Stimulated activated CD8-positive, alpha-beta memory T cell treated with anti-CD3 and anti-CD28 coated beads, Interleukin-15, amount 100 ng/mL, for 48 hours (primary cell): Measurements from ENCODE around the gene GPR75.
"Not testable (repeated sequence)": the region's sequence is repeated elsewhere in the genome, so short reads cannot be mapped to it uniquely, and the experiment has no call there.

Source experiments
- DNase-seq, 2 donors: peaks; one replicate each; pipeline ENCODE4 v3.0.0-alpha.2; 2020; ENCODE audit warnings: low read depth in 2 of 2

The GPR75 gene

DNA sequence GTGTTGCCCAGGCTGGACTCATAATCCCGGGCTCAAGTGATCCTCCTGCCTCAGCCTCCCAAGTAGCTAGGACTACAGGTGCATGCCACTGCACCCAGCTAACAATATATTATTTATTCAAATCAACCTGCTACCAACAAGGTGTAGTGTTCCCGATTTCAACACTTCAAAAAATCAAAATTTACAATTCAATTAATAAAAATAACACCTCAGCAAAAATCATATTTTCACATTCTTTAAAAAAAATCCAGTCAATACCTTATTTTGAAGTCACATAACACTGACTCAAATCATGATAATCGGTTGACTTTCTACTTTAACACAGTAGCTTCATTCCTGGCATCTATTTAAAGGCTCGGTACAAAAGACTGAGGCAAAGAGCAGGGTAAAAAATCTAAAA, 7.2 kb downstream of the GPR75 start:
- no peak for DNase-seq

DNA sequence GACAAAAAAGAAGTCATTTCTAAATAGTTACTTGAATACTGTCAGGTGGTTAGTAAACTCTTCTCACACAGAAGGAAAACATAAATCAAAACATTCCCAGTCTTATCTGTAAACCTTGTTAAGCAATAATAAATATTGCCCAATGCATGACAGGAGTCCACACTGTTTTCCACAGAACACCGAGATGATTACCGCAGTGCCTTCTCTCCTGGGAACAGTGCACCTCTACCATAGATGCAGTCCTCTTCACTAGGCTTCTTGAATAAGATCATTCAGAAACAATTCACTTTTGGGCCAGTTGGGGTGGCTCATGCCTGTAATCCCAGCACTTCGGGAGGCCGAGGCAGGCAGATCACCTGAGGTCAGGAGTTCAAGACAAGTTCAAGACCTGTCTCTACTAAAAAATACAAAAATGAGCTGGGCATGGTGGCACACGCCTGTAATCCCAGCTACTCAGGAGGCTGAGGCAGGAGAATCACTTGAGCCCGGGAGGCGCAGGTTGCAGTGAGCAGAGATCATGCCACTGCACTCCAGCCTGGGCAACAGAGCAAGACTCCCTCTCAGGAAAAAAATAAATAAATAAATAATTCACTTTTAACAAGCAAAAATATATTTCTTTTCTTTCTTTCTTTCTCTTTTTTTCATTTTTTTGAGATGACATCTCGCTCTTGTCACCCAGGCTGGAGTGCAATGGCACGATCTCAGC, 8.6 kb downstream of the GPR75 start:
- DNase-seq = not testable (repeated sequence)

DNA sequence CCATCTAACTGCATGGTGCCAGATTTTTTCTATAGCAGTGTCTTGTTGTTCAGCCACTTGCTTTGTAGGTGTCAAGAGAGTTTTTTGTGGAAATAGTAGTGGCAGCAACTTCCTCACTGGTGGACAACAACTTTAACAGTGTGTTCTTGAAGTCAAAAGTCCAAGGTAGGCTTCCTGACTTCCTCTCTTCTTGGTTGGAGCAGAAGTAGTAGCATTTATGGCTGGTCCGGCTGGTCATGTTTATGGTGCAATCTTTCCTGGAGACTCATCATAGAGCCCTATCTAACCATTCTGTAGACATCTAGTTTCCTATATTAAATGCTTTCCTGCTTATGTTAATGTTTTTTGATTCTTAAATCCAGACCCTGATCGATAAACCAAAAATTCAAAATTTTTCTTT, 11.7 kb downstream of the GPR75 start:
- no peak for DNase-seq

DNA sequence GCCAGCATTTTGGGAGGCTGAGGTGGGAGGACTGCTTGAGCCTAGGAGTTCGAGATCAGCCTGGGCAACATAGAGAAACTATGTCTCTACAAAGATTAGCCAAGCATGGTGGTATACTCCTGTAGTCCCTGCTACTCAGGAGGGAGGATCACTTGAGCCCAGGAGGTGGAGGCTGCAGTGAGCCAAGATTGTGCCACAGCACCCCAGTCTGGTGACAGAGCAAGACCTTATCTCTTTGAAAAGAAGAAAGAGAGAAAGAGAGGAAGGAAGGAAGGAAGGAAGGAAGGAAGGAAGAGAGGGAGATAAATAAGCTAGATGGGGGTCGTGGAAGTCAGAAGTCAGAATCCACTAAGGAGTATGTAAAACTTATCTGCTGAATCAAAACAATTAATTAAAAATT, 16.2 kb downstream of the GPR75 start:
- no peak for DNase-seq

DNA sequence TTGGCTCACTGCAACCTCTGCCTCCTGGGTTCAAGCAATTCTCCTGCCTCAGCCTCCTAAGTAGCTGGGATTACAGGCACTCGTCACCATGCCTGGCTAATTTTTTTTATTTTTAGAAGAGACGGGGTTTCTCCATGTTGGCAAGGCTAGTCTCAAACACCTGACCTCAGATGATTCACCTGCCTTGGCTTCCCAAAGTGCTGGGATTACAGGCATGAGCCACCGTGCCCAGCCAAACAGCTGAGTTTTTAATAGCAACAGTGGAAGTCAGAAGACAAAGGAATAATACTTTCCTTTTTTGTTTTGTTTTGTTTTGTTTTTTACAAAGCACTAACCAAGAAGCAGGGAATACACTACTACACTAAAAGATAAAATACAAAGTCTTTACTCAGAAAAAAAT, 16.9 kb downstream of the GPR75 start:
- no peak for DNase-seq

DNA sequence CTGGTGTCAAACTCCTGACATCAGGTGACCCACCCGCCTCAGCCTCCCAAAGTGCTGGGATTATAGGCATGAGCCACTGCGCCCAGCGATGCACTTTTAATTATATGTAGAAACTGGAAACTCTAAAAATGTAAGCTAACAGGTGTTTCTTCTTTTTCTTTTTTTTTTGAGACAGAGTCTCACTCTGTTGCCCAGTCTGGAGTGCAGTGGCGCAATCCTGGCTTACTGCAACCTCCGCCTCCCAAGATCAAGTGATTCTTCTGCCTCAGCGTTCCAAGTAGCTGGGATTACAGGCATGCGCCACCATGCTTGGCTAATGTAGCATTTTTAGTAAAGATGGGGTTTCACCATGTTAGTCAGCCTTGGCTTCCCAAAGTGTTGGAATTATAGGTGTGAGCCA, 18.1 kb downstream of the GPR75 start:
- not testable (repeated sequence) for DNase-seq

DNA sequence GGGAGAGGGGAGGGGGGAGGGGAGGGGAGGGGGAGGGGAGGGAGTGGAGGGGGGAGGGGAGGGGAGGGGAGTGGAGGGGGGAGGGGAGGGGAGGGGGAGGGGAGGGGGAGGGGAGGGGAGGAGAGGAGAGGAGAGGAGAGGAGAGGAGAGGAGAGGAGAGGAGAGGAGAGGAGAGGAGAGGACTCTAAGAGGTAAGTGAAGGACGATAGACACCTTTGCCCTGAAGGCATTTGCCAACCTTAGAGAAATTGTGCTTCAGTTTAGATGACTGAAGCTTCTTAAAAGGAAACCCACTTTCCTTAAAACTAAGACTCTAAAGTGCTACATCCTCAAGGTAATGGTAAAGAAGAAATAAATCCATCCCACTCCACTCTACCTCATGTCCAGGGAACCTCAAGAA, 19.2 kb downstream of the GPR75 start:
- DNase-seq = no peak

DNA sequence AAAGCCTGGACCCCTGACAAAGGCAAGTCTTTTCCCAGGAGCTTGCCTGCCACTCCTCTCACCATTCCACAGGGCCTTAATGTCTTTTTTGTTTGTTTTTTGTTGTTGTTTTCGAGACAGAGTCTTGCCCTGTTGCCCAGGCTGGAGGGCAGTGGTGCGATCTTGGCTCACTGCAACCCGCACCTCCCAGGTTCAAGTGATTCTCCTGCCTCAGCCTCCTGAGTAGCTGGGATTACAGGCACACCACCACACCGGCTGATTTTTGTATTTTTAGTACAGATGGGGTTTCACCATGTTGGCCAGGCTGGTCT, 29.8 kb downstream of the GPR75 start:
- not testable (repeated sequence) for DNase-seq

DNA sequence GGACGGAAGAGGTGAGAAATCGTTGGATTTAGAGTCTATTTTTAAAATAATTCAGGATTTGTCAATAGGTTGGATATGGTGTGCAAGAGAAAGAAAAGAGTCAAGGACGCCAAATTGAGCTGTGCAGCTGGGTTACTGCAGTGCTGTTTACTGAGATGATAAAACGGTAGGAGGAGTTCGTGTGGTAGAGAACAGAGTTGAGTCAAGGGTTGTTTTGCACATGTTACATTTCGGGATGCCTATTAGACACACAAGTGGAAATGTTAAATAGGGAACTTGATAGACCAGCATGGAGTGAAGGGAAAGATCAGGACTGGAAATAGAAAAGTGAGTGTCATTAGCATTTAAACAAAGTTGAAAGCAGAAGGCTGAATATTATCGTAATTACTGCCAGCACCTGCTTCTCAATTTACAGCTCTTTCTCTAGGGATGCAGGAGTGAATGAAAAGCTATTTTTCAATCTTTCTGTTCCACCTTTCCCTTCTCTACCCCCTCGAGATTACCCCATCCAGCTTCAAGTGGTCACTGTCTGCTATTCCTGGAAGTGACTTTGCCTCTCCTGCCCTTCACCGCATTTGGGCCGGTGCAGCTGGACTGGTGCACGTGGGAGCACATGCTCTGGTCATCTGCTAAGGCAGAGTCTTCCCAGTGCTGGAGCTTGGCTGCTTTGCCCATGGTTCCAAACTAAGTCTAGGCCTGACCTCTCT, 30.3 kb downstream of the GPR75 start:
- no peak for DNase-seq

DNA sequence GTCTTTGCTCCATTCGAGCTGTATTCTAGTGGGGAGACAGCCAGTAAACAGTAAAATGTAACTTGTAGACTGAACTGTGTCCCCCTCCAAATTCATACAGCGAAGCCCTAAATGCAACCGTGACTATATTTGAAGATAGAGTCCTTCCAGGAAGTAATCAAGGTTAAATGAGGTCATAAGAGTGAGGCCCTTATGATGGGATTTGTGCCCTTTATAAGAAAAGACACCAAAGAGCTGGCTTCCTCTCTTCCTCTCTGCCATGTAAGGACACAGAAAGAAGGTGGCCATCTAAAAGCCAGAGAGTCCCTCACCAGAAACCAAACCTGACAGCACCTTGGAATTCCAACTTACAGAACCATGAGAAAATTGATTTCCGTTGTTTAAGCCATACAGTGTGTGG, 31.4 kb downstream of the GPR75 start:
- no peak for DNase-seq

DNA sequence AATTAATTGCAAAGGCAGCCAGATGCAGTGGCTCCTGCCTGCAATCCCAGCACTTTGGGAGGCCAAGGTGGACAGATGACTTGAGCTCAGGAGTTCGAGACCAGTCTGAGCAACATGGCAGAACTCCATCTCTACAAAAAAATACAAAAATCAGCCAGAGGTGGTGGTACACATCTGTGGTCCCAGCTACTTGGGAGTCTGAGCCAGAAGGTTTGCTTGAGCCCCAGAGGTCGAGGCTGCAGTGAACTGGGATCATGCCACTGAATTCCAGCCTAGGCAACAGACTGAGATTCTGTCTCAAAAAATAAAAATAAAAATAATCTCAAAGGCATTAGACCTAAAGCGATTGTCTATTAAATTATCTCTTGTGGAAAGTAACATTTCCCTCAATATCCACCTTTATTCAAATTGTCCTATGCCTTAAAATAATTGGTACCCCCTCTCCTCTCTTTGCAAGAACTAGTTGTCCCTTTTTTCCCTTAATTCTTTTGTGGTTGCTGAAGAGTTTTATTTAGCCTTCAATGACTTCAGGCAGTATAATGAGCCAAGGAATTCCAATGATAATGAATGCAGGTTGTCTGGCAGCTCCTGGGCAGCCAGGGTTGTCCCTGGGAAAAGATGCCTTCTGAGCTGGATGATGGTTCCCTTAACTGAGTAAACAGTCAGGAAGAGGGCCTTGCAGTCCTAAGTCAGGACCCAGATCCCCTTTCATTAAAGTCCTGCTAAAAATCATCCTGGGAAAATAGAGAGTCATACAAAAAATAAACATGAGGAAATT, 32.2 kb downstream of the GPR75 start:
- DNase-seq = no peak

DNA sequence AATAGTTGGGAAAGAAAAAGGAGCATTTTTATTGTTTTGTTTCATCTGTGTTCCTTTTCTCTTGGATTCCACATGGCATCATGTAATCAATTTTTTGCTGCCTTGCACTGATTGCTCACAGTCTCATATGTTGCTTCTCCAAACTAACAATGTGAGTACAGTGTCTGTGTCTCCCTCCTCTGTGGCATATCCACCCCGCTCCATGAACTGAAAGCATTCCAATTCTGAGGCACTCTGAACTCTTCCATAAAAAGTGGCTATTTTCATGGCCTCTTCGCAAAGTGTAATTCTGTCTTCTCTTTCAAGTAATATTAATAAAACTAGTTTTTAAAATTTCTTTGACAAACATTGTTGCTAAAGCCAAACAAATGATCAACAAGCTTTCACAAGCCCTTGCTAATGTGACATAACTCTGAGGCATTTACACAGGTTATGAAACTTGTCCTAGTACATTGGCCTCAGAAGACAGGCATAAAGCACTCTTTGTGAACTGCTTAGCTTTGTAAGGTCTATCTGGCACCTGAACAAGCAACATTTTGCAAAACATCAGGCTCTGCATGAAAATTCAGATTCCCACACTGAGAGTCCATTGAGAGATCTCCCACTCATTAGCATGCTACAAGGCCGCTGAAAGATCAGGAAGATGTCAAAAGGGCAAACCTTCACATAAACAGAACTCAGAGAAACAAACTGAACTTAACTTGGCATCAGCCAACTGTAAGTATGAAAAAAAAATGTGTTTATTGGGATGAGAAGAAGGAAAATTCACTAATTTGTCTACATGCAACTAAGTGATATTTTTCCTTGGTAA, 33.0 kb downstream of the GPR75 start:
- no peak for DNase-seq

DNA sequence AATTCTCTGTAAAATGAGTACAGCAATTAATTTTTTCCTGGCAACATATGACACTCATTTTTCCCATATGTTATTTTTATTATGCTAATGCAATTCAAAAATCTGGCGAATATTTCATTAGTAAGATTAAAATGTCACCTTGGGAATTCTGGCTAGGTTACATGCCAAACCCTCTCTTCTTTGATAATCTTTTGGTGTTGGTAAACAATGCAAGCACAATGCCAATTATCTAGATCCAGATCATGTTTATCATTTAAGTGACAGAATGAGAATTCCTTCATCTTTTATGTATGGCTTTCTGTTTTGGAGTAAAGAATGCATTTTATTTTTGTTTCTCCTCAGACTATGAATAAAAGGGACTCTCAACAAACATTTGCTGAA, 33.7 kb downstream of the GPR75 start:
- DNase-seq = no peak

DNA sequence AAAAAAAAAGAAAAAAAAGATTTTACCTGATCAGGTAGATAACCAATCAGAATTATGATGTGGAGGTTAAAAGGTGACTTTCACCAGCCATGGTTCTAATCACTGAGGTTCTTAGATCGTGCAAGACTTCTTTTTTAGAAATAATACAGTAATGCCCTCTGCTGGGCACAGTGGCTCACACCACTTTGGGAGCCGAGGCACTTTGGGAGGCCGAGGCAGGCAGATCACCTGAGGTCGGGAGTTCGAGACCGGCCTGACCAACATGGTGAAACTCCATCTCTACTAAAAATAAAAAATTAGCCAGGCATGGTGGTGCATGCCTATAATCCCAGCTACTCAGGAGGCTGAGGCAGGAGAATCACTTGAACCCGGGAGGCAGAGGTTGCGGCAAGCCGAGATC, 36.1 kb downstream of the GPR75 start:
- DNase-seq = peak in 1 of 2 donors; percentile 3

DNA sequence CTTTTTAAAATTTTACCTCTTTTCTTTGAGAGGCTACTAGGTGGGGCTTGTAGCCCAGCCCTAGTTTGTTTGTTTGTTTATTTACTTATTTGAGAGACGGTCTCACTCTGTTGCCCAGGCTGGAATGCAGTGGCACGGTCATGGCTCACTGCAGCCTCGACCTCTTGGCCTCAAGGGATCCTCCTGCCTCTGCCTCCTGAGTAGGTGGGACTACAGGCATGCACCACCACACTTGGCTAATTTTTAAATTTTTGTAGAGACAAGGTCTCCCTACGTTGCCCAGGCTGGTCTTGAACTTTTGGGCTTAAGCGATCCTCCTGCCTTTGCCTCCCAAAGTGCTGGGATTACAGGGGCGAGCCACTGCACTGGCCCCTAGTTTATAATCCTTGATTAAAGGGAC, 38.0 kb downstream of the GPR75 start:
- no peak for DNase-seq

DNA sequence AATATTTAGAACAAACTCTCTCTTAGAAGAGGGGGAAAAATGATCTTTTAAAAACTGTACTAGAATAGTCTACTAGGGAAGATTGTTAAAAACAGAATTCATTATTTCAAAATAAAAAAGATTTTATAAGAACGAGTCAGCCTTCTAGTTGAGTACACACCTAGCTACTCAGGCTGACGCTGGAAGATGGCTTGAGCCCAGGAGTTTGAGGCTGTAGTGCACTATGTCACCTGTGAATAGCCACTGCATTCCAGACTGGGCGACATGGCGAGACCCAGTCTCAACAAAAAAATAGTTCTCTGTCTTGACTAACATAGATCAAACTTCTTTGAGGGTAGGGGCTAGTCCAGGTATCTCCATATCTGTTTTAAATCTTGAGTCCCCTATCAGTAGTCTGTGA, 39.1 kb downstream of the GPR75 start:
- no peak for DNase-seq

DNA sequence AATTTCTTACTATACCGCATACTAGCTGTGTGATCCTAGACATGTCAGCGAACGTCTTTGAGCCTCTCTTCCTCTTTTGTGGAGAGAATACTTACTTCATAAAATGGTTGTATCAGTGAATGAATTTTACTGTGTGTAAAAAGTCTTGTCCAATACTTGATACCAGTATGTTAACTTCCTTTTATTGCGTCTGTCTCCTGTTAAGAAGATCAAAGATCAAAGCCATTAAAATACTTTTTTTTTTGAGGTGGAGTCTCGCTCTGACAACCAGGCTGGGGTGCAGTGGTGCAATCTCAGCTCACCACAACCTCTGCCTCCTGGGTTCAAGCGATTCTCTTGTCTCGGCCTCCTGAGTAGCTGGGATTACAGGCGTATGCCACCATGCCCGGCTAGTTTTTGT, 39.7 kb downstream of the GPR75 start:
- DNase-seq = no peak

DNA sequence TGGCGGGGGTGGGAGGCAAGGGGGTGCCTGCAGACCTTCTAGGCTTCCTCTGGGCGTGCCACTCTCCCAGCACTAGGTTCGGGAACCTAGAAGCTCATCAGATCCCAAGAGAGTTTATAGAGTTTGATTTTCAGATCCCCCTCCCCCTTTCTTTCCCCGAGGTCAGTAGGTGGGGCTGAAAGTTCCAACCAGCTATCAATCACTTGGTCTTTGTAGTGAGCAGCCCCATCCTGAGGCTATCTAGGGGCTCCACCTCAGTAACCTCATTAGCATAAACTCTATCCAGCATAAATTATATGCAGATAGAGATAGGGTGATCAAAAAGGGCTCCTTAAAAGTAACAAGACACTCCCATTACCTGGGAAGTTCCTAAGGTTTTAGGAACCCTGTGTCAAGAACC, 40.1 kb downstream of the GPR75 start:
- no peak for DNase-seq

DNA sequence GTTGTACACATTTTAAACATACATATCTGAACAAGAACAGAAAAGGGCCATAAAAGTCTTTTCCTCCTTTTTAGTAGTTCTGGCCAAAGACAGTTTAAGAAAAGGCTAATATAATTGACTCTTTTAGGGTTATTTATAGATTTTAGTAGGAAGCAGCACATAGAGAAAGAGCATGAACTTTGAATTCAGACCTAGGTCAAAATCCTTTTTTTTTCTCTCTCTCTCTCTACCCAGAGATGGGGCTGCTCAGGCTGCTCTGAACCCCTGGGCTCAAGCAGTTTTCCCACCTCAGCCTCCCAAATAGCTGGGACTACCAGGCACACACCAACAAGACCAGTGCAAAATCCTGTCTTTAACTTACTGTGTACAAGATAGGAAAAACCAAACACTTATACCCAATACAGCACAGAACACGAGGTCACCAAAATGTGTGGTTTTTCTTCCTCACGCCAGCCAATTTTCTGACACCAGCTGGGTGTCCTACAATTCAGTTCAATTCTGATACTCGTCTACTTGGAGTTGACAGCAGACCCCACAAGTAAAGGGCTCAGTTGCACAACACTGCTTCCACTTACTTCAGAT, 40.8 kb downstream of the GPR75 start:
- no peak for DNase-seq

DNA sequence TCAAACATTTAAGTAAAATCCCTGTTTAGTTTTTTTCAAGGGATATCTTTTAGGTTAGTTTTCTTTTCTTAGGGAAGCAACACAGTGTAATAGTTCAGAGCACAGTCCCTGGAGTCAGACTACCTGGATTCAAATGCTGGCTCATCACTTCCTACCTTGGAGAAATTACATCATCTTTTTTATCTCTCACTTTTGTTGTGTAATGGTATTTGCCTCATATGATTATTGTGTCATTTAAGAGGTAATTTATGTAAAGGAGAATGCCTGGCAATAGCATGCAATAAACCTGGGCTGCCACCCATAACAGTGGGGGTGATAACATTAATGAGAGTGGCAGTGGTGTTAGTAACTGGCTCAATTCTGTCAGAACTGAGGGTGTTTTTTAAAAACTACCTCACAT, 46.6 kb downstream of the GPR75 start:
- no peak for DNase-seq

DNA sequence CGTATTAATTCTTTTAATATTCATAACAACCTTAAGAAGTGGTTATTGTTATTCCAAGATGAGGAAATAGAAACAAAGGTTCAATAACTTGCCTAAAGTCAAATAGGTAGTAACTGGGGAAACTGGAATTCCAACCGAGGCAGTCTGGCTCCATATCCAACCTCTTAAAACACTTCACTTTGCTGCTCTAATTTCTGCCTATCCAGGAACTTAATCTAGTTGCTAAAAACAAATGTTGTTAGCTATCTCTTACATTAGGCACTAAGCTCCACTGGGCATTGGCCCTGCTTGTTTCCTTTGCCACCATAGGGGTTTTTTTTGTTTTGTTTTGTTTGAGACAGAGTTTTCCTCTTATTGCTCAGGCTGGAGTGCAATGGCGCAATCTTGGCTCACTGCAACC, 48.2 kb downstream of the GPR75 start:
- no peak for DNase-seq
